ENCODE results near the gene S100A4.

S100A4 gene

GRCh38 chr1:153513666-153514065 lies 31.9 kb downstream of the S100A4 start:
- in situ Hi-C loops (cut with MboI; ENCODE audit: low sequenced_read_pairs) = loop anchor here (25.0 kb wide), 2 partner anchors 249 to 474 kb away; partner anchors contain the start of genes JTB, RAB13 and RPS27

DNA sequence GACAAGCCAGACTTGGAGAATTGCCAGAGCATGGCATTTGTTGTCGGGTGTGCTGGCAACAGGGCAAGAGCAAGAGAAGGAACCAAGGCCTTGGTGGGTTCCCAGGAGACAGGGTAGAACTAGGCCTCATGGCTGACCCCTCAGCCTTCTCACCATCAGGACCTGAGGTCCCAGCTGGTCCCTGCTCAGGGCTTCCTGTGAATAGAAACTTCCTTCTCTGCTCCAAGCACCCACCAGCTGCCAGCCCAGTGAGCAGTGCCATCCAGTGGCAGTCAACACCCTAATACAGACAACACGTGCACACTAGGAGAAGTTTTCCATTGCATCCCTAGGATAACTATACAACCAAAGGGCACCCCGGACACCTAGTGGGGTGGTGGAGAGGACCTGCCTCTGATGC lies 32.6 kb downstream of the S100A4 start:
- in situ Hi-C loops (cut with MboI; ENCODE audit: low sequenced_read_pairs) = loop anchor here (25.0 kb wide), 2 partner anchors 249 to 474 kb away; partner anchors contain the start of genes JTB, RAB13 and RPS27

- in situ Hi-C loops (cut with MboI; ENCODE audit: low sequenced_read_pairs) = loop anchor here (25.0 kb wide), 2 partner anchors 251 to 476 kb away; partner anchors contain the start of genes JTB, RAB13 and RPS27
These were observed 34.6 kb downstream of the S100A4 start for GRCh38 chr1:153510984-153511410.

DNA sequence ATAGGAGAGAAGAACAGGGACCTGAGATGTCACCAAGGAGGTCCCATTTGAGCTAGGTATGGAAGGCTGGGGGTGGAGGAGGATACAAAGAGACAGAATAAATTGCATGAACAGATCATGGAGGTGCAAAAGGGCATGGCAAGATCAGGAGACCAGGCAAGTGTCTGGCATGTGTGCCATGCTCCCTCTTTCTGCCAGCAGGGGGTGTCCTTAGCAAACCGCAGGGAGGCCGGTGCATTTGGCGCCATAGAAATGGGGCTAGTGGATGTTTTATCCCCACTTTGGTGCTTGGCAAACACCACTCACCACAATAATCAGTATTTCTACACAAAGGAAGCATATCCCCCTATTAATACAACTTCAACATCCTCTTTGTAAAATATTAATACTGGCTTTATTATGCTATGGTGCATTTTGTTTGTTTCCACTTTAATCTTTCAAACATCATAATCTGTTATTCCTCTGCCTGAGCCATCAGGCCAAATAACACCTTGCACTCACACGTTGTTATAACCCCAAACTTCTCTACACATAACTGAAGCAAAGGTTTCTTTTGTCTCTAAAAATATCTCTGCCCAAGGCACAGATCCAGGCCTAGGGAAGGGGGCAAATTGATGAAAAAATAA lies 35.8 kb downstream of the S100A4 start:
- in situ Hi-C loops (cut with MboI; ENCODE audit: low sequenced_read_pairs) = loop anchor here (25.0 kb wide), 2 partner anchors 252 to 477 kb away; partner anchors contain the start of genes JTB, RAB13 and RPS27

GRCh38 chr1:153509036-153509435 lies 36.6 kb downstream of the S100A4 start:
- in situ Hi-C loops (cut with MboI; ENCODE audit: low sequenced_read_pairs) = loop anchor here (25.0 kb wide), 2 partner anchors 253 to 478 kb away; partner anchors contain the start of genes JTB, RAB13 and RPS27

GRCh38 chr1:153507926-153508583 lies 37.6 kb downstream of the S100A4 start:
- in situ Hi-C loops (cut with MboI; ENCODE audit: low sequenced_read_pairs) = loop anchor here (25.0 kb wide), 2 partner anchors 254 to 479 kb away; partner anchors contain the start of genes JTB, RAB13 and RPS27

DNA sequence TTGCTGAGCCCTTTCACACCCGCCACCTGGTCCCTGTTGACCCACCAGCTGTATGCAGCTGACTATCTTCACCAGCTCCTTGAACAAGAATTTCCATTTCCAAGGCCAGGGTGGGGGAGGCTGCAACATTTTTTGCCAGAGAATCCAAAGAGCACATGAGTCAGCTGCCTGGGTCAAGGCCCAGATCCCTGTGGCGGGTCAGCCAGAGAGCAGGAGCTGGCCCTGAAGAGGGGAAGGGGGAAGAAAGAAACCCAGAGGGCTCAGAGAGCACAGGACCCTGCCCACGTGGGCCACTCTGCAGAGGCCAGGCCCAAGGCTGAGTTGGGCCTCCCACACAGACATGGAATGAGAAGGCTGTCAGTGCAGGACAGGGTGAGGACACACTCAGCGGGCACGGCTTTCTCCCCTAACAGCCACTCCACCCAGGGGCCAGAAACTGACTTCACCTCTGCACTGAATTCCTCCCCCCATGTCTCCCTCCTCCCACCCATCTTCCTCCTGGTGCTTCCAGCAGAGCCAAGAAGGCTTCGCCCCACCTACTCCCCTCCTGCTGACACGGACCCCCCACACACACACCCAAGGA lies 38.7 kb downstream of the S100A4 start:
- in situ Hi-C loops (cut with MboI; ENCODE audit: low sequenced_read_pairs) = loop anchor here (25.0 kb wide), 2 partner anchors 255 to 480 kb away; partner anchors contain the start of genes JTB, RAB13 and RPS27

- in situ Hi-C loops (cut with MboI; ENCODE audit: low sequenced_read_pairs) = loop anchor here (25.0 kb wide), 2 partner anchors 256 to 481 kb away; partner anchors contain the start of genes JTB, RAB13 and RPS27
These were observed 39.2 kb downstream of the S100A4 start for GRCh38 chr1:153506386-153506785.

DNA sequence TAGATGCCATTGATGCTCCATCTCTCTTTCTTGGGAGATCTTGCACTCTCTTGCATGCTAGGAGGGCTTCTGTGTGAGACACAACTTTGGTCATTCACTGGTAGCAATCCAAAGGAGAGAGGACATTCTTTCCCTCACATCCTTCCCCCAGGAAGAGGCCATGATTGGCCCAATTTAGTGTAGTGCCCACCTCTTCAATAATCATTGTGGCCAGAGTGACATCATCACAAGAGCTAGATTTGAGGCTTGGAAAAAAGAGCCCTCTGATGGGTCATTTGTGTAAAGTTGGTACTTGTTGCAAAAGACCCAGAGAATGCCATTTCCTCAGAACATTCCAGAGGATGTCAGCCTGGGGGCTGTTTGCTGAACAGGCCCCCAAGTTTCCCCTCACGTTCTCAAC lies 40.0 kb downstream of the S100A4 start:
- in situ Hi-C loops (cut with MboI; ENCODE audit: low sequenced_read_pairs) = loop anchor here (25.0 kb wide), 2 partner anchors 257 to 482 kb away; partner anchors contain the start of genes JTB, RAB13 and RPS27

DNA sequence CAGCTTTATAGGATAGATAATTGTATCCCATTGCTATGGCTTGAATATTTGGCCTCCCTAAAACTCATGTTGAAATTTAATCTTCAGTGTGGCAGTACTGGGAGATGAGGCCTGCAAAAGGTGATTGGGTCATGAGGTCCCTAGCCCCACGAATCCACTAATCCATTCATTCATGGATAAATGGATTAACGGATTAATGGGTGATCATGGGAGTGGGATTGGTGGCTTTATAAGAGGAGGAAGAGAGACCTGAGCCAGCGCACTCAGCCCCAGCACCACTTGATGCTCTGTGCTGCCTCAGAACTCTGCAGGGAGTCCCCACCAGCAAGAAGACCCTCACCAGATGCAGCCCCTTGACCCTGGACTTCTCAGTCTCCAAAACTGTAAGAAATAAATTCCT lies 41.8 kb downstream of the S100A4 start:
- in situ Hi-C loops (cut with MboI; ENCODE audit: low sequenced_read_pairs) = loop anchor here (25.0 kb wide), 2 partner anchors 259 to 484 kb away; partner anchors contain the start of genes JTB, RAB13 and RPS27

DNA sequence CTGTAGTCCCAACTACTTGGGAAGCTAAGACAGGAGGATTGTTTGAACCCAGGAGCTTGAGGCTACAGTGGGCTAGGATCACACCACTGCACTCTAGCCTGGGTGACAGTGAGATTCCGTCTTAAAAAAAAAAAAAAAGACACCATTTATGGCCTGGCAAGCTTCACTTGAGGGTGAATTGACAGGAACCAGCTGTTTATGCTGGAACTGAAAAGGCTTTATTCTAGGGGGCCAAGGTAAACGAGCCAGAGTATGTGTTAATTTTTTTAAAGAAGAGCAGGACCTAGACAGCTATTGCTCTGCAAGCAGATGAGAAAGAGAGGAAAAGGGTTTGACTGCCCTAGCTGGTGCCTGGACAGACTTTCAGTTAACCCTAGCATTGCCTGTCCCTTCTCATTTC lies 46.9 kb downstream of the S100A4 start:
- in situ Hi-C loops (cut with MboI; ENCODE audit: low sequenced_read_pairs) = loop anchor here (5.0 kb wide), 1 partner anchor 146 kb away; no protein-coding TSS in a partner anchor

DNA sequence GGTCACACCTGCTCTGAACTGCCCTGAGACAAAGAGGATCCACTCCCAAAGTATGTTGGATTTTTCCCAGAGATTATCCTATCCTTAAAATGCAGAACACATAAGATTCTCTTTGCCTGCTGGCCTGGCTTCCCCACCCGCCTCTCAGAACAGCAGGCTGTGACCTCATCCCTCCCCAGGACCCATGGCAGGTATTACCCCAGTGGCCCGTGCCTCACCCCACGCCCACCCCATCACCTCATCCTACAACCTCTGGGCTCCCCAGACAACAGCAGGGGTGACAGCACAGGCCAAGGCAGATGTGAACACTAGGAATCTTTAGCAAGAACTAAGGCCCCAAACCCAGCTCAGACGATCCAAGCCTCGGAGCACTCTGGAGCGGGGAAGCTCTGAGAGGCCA lies 50.1 kb downstream of the S100A4 start:
- in situ Hi-C loops (cut with MboI; ENCODE audit: low sequenced_read_pairs) = loop anchor here (5.0 kb wide), 1 partner anchor 143 kb away; no protein-coding TSS in a partner anchor

DNA sequence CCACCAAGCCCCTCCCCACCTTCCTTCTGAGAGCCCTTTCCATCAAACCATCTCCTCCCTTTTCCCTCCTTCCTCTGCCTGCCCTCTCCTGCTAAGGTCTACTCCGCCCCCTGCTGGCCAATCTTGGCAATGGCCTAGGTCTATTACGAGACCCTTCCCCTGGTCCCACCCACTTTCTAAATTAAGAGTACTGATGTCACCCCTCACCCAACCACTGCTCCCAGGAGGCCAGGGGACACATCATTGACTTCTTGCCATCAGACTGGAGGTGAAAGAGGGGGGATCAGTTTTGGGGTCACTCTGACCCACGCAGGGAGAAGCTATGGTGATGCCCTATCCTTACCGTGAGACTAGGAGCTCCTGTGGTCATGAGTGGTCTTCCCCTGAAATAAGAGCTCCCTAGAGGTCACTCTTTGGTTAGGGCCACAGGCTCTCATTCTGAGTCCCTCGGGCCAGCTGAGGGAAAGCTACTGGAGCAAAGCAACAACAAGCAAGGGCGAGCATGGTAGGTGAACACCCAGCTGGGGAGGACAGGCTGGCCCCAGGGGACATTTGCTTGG lies 50.5 kb downstream of the S100A4 start:
- in situ Hi-C loops (cut with MboI; ENCODE audit: low sequenced_read_pairs) = loop anchor here (5.0 kb wide), 1 partner anchor 143 kb away; no protein-coding TSS in a partner anchor
